Measurements from ENCODE around the gene ILRUN.
"Not testable (repeated sequence)": the region's sequence is repeated elsewhere in the genome, so short reads cannot be mapped to it uniquely, and the experiment has no call there.

ILRUN gene

DNA sequence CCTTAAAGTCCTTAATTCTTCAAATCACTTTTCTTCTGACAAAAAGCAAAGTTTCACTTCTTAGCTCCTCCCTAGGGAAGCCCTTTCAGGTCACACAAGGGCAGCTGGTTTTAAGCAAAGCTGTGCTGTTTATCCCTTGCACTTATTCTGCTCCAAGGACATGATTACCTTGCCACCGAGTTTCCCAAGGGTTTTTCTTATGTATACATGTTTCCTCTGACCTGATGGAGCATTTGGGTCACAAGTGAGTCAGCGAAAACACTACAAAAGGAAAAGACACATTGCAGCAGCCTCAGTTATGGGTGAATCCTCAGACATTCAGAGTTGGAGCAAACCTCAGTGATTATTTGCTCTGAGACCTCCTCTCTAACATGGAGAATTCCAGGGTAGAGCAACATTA, 26.6 kb upstream of the ILRUN start:
- Histone ChIP-seq H3K9ac (ENCODE audit: low read depth, low read length, poor library complexity, severe bottlenecking) (no peak overlapping the region), H4K20me1 (ENCODE audit: insufficient read depth, low read length, poor library complexity, severe bottlenecking) (no peaks in the 10 kb centered on the region), H3K36me3 (ENCODE audit: insufficient read depth, low read length) (no peaks in the 10 kb centered on the region), H3K9me2 (replicated peaks; ENCODE audit: low read depth, low read length) (no peaks in the 10 kb centered on the region), H3K27me3 (ENCODE audit: insufficient read depth, low read length, poor library complexity, severe bottlenecking) (no peaks in the 10 kb centered on the region), H3F3A (ENCODE audit: low read depth) (no peaks in the 10 kb centered on the region), H3K79me2 (ENCODE audit: insufficient read depth, low read length) (no peaks in the 10 kb centered on the region), H3K4me1 (ENCODE audit: insufficient read depth, low read length, poor library complexity, severe bottlenecking) (no peaks in the 10 kb centered on the region), H3K4me2 (ENCODE audit: low read depth, low read length, poor library complexity, severe bottlenecking) (no peak overlapping the region), H3K4me3 (ENCODE audit: low read length, poor library complexity, severe bottlenecking) (no peak overlapping the region), H3K9me3 (ENCODE audit: insufficient read depth, low read depth, low read length) (peaks cover 3% of the 10 kb centered on the region; the same call in 1 of the 2 replicates), H2AFZ (ENCODE audit: low read length) (peak overlapping the region; percentile 21; the same call in 1 of the 2 replicates)
- TF ChIP-seq, protein P1, sequence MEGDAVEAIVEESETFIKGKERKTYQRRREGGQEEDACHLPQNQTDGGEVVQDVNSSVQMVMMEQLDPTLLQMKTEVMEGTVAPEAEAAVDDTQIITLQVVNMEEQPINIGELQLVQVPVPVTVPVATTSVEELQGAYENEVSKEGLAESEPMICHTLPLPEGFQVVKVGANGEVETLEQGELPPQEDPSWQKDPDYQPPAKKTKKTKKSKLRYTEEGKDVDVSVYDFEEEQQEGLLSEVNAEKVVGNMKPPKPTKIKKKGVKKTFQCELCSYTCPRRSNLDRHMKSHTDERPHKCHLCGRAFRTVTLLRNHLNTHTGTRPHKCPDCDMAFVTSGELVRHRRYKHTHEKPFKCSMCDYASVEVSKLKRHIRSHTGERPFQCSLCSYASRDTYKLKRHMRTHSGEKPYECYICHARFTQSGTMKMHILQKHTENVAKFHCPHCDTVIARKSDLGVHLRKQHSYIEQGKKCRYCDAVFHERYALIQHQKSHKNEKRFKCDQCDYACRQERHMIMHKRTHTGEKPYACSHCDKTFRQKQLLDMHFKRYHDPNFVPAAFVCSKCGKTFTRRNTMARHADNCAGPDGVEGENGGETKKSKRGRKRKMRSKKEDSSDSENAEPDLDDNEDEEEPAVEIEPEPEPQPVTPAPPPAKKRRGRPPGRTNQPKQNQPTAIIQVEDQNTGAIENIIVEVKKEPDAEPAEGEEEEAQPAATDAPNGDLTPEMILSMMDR (conservative IDR thresholded peaks at IDR 0.05; ENCODE audit: low read length) = no peak
- no peak for TF ChIP-seq EZH2phosphoT487 (IDR thresholded peaks at IDR 0.05; ENCODE audit: borderline replicate concordance)

DNA sequence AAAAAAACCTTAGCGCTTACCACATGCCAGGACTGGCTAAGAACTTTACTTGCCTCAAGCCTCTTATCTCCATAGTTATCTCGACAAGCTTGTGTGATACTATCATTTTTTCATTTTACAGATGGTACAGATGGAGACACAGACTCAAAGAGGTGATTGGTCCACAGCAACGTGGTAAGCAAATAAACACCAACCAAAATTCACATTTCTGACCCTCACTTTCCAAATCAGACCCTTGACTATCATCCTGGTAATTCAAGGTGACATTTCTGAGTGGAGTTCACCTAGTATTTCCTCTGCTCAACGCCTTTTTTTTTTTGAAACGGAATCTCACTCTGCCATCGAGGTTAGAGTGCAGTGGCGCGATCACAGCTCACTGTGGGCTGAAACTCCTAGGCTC, 25.9 kb upstream of the ILRUN start:
- Histone ChIP-seq H3F3A (ENCODE audit: low read depth) (no peaks in the 10 kb centered on the region), H3K4me3 (ENCODE audit: low read length, poor library complexity, severe bottlenecking) (no peak overlapping the region), H3K27me3 (ENCODE audit: insufficient read depth, low read length, poor library complexity, severe bottlenecking) (no peaks in the 10 kb centered on the region), H4K20me1 (ENCODE audit: insufficient read depth, low read length, poor library complexity, severe bottlenecking) (no peaks in the 10 kb centered on the region), H3K9ac (ENCODE audit: low read depth, low read length, poor library complexity, severe bottlenecking) (no peak overlapping the region), H3K9me2 (replicated peaks; ENCODE audit: low read depth, low read length) (no peaks in the 10 kb centered on the region), H2AFZ (ENCODE audit: low read length) (no peak overlapping the region), H3K4me2 (ENCODE audit: low read depth, low read length, poor library complexity, severe bottlenecking) (no peak overlapping the region), H3K36me3 (ENCODE audit: insufficient read depth, low read length) (no peaks in the 10 kb centered on the region), H3K79me2 (ENCODE audit: insufficient read depth, low read length) (no peaks in the 10 kb centered on the region), H3K4me1 (ENCODE audit: insufficient read depth, low read length, poor library complexity, severe bottlenecking) (no peaks in the 10 kb centered on the region), H3K9me3 (ENCODE audit: insufficient read depth, low read depth, low read length) (peaks cover 3% of the 10 kb centered on the region; the same call in 1 of the 2 replicates)
- no peak for TF ChIP-seq EZH2phosphoT487 (IDR thresholded peaks at IDR 0.05; ENCODE audit: borderline replicate concordance)
- TF ChIP-seq, protein P1 (conservative IDR thresholded peaks at IDR 0.05; ENCODE audit: low read length) = no peak

GRCh38 chr6:34720160-34720559, 23.6 kb upstream of the ILRUN start:
- H3K4me2 ChIP-seq (ENCODE audit: low read depth, low read length, poor library complexity, severe bottlenecking); H3K36me3 ChIP-seq (ENCODE audit: insufficient read depth, low read length); H4K20me1 ChIP-seq (ENCODE audit: insufficient read depth, low read length, poor library complexity, severe bottlenecking); H3K9me2 ChIP-seq (replicated peaks; ENCODE audit: low read depth, low read length); H3K4me1 ChIP-seq (ENCODE audit: insufficient read depth, low read length, poor library complexity, severe bottlenecking); H3K9ac ChIP-seq (ENCODE audit: low read depth, low read length, poor library complexity, severe bottlenecking); H3K9me3 ChIP-seq (ENCODE audit: insufficient read depth, low read depth, low read length); H3F3A ChIP-seq (ENCODE audit: low read depth); H3K79me2 ChIP-seq (ENCODE audit: insufficient read depth, low read length); H3K27me3 ChIP-seq (ENCODE audit: insufficient read depth, low read length, poor library complexity, severe bottlenecking); H2AFZ ChIP-seq (ENCODE audit: low read length); H3K4me3 ChIP-seq (ENCODE audit: low read length, poor library complexity, severe bottlenecking): not testable (repeated sequence)

- H3K36me3 ChIP-seq (ENCODE audit: insufficient read depth, low read length); H3F3A ChIP-seq (ENCODE audit: low read depth); H3K4me2 ChIP-seq (ENCODE audit: low read depth, low read length, poor library complexity, severe bottlenecking); H4K20me1 ChIP-seq (ENCODE audit: insufficient read depth, low read length, poor library complexity, severe bottlenecking); H3K79me2 ChIP-seq (ENCODE audit: insufficient read depth, low read length); H3K9me2 ChIP-seq (replicated peaks; ENCODE audit: low read depth, low read length); H3K4me1 ChIP-seq (ENCODE audit: insufficient read depth, low read length, poor library complexity, severe bottlenecking); H3K9ac ChIP-seq (ENCODE audit: low read depth, low read length, poor library complexity, severe bottlenecking); H3K9me3 ChIP-seq (ENCODE audit: insufficient read depth, low read depth, low read length); H2AFZ ChIP-seq (ENCODE audit: low read length); H3K27me3 ChIP-seq (ENCODE audit: insufficient read depth, low read length, poor library complexity, severe bottlenecking); H3K4me3 ChIP-seq (ENCODE audit: low read length, poor library complexity, severe bottlenecking): not testable (repeated sequence)
These were observed 23.1 kb upstream of the ILRUN start for GRCh38 chr6:34719646-34720045.
